T-cell (primary cell): ENCODE results near the gene DIPK1B. TPM values are rescaled to one million over a fixed set of nuclear protein-coding genes. Genes with fewer than 3 reads are reported as not detected.

Experiments
- ATAC-seq, 4 experiments: fragments of 200-7000 bp in 3 of 4; fragments of 150-1000 bp in 1 of 4; cut with Tn5 transposase; replicated peaks in 1 of 4; 1 replicate in 3 of 4; 2 replicates in 1 of 4; pipeline ENCODE4 v1.10.0; 2021; ENCODE audit warnings: moderate library complexity in 3 of 4, mild to moderate bottlenecking in 2 of 4, moderate number of reproducible peaks in 1 of 4
- CTCF ChIA-PET, 2 donors: fragments of 300-600 bp; sonication (Branson Sonifier 250); formaldehyde crosslinking; loops; one replicate each; lab custom pipeline; 2022; ENCODE audit warnings: antibody characterized with exemption in 2 of 2; lab: Charles Lee
- POLR2A ChIA-PET, 2 donors: fragments of 300-600 bp; sonication (Branson Sonifier 250); formaldehyde crosslinking; loops; one replicate each; lab custom pipeline; 2022; ENCODE audit warnings: antibody characterized with exemption in 2 of 2; lab: Charles Lee
- DNase-seq, 35 experiments: peaks; one replicate each; pipeline versions ENCODE4 v3.0.0 to v3.0.0-alpha.2; 2013 to 2023
- H3K27ac ChIP-seq: one replicate; pipeline ENCODE4 v1.5.1; 2013; ENCODE audit warnings: low read length
- H3K27me3 ChIP-seq, 2 experiments: replicated peaks in 1 of 2; 1 replicate in 1 of 2; 2 replicates in 1 of 2; pipeline versions ENCODE4 v1.6.1 to v1.7.0; 2013; ENCODE audit warnings: low read length in 1 of 2, mixed read lengths in 1 of 2; ENCODE audit not compliant: control insufficient read depth in 2 of 2, insufficient read depth in 2 of 2; ENCODE audit errors: extremely low read depth in 1 of 2
- H3K36me3 ChIP-seq, 2 donors: 1 replicate in 1 of 2; 2 replicates in 1 of 2; pipeline versions ENCODE4 v1.6.1 to v1.7.0; 2013; ENCODE audit warnings: low read length in 1 of 2; ENCODE audit not compliant: control insufficient read depth in 2 of 2, insufficient read depth in 1 of 2; ENCODE audit errors: extremely low read depth in 1 of 2
- H3K4me1 ChIP-seq, 2 experiments: 1 replicate in 1 of 2; 2 replicates in 1 of 2; pipeline versions ENCODE4 v1.6.1 to v1.7.0; 2013; ENCODE audit warnings: low read length in 2 of 2, mixed read lengths in 1 of 2; ENCODE audit not compliant: insufficient read depth in 2 of 2, control insufficient read depth in 1 of 2; ENCODE audit errors: extremely low read depth in 1 of 2
- H3K4me3 ChIP-seq, 2 donors: 1 replicate in 1 of 2; 2 replicates in 1 of 2; pipeline versions ENCODE4 v1.5.1 to v1.7.0; 2013; ENCODE audit warnings: mild to moderate bottlenecking in 2 of 2, low read length in 1 of 2, moderate library complexity in 1 of 2; ENCODE audit not compliant: control insufficient read depth in 1 of 2; ENCODE audit errors: extremely low read depth in 1 of 2
- H3K9me3 ChIP-seq: 2 replicates; pipeline ENCODE4 v1.7.0; 2013
- H3K27ac Mint-ChIP-seq, 2 donors: one replicate each; pipeline ENCODE4 v1.8.0; 2020 to 2021; ENCODE audit warnings: mild to moderate bottlenecking in 2 of 2, mixed read lengths in 2 of 2
- H3K27me3 Mint-ChIP-seq, 2 donors: one replicate each; pipeline ENCODE4 v1.8.0; 2021 to 2022; ENCODE audit warnings: mixed read lengths in 2 of 2
- H3K36me3 Mint-ChIP-seq: one replicate; pipeline ENCODE4 v1.8.0; 2021; ENCODE audit warnings: mixed read lengths
- H3K4me1 Mint-ChIP-seq, 3 donors: one replicate each; pipeline ENCODE4 v1.8.0; 2020 to 2022; ENCODE audit warnings: mixed read lengths in 3 of 3, mild to moderate bottlenecking in 1 of 3
- H3K4me3 Mint-ChIP-seq, 3 donors: one replicate each; pipeline ENCODE4 v1.8.0; 2020 to 2022; ENCODE audit warnings: mild to moderate bottlenecking in 3 of 3, mixed read lengths in 3 of 3, moderate library complexity in 3 of 3
- H3K9me3 Mint-ChIP-seq, 3 donors: one replicate each; pipeline ENCODE4 v1.8.0; 2020 to 2022; ENCODE audit warnings: mixed read lengths in 3 of 3
- WGBS: methylation state at CpG from one replicate; pipeline ENCODE4 v1.1.5; 2013; ENCODE audit warnings: missing lambda C conversion rate; ENCODE audit not compliant: insufficient coverage; 5-methylcytosine and 5-hydroxymethylcytosine counted together
- total RNA-seq, 35 experiments: library from RNA in 6 of 35; stranded (reverse) in 6 of 35; fragments of 120-200 nt in 1 of 35; gene quantifications; one replicate each; pipeline versions ENCODE4 v1.2.1 to v1.2.4 and lab custom pipeline; 2013 to 2026

Gene DIPK1B
- total RNA-seq, 5 donors from 2014 or later (not counting 1 experiment from before 2014, with no cell fraction given) = 0.25 to 2.1 (median 0.77) TPM

- CTCF ChIA-PET = interaction anchor here in 1 of 2 donors (0.8 kb wide), 1 partner anchor 13 kb away, joined by 9 read pairs; the partner anchor contains the start of gene LCN8
- H3K9me3 Mint-ChIP-seq = no peaks in the 10 kb centered on the region
- no peak overlapping the region for H3K4me3 Mint-ChIP-seq
- no peaks in the 10 kb centered on the region for H3K36me3 ChIP-seq
- H3K4me1 ChIP-seq = peaks cover 0 to 24% of the 10 kb centered on the region in 2 experiments
- POLR2A ChIA-PET = no interaction called here
- WGBS = 88% methylated on average over 16 of the region's 23 CpGs
- peaks cover 0 to 7% (median 6%) of the 10 kb centered on the region in 3 donors for H3K4me1 Mint-ChIP-seq
- peaks cover 0 to 87% of the 10 kb centered on the region in 2 experiments for H3K27me3 ChIP-seq
- H3K27ac ChIP-seq = no peak overlapping the region
- no peak overlapping the region for H3K27ac Mint-ChIP-seq
- no peaks in the 10 kb centered on the region for H3K36me3 Mint-ChIP-seq
- ATAC-seq = no peak
- DNase-seq = no peak
- H3K27me3 Mint-ChIP-seq = peaks cover 0 to 18% of the 10 kb centered on the region in 2 donors
- H3K9me3 ChIP-seq = no peaks in the 10 kb centered on the region
- H3K4me3 ChIP-seq = no peak overlapping the region
Measured at GRCh38 chr9:136745389-136746154, 33.2 kb downstream of the DIPK1B start.

- CTCF ChIA-PET = no interaction called here
Measured at GRCh38 chr9:136746155-136746490, 33.8 kb downstream of the DIPK1B start.

DNA sequence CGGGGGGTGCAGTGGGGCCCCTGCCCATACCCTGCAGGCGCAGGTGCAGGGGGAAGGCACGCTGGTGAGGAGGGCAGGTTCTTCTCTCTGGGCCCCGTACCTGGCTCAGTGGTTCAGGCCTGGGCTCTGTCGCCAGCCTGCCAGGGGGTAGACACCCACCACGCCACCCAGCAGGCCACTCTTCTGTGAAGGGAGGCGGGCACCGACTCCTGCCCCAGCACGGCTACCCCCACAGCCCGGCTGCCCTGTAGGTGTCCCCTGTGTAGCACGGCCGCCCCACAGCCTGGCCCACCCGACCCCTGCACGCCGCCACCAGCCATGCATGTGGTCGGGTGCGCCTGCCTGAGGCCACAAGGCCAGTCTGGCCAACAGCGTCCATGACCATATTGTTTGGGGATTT lies 34.2 kb downstream of the DIPK1B start:
- Mint-ChIP-seq H3K4me1 (peaks cover 0 to 3% (median 3%) of the 10 kb centered on the region in 3 donors), H3K27ac (no peak overlapping the region), H3K4me3 (no peak overlapping the region), H3K27me3 (peaks cover 0 to 17% of the 10 kb centered on the region in 2 donors), H3K36me3 (no peaks in the 10 kb centered on the region), H3K9me3 (peaks cover 2 to 3% (median 3%) of the 10 kb centered on the region in 3 donors)
- DNase-seq (no peak), ATAC-seq (no peak)
- ChIA-PET CTCF (no interaction called here), POLR2A (no interaction called here)
- Histone ChIP-seq H3K27ac (no peak overlapping the region), H3K9me3 (no peaks in the 10 kb centered on the region), H3K4me3 (no peak overlapping the region), H3K27me3 (peaks cover 0 to 80% of the 10 kb centered on the region in 2 experiments), H3K4me1 (peaks cover 0 to 14% of the 10 kb centered on the region in 2 experiments), H3K36me3 (no peaks in the 10 kb centered on the region)
- 92% methylated on average over 12 of the region's 18 CpGs for WGBS

More at GRCh38 chr9:136746155-136746490, 33.8 kb downstream of the DIPK1B start:
- Histone ChIP-seq H3K36me3 (no peaks in the 10 kb centered on the region), H3K27ac (no peak overlapping the region), H3K4me3 (no peak overlapping the region), H3K4me1 (peaks cover 0 to 19% of the 10 kb centered on the region in 2 experiments), H3K9me3 (no peaks in the 10 kb centered on the region), H3K27me3 (peaks cover 0 to 82% of the 10 kb centered on the region in 2 experiments)
- POLR2A ChIA-PET = no interaction called here
- 51% methylated on average over 7 of the region's 22 CpGs for WGBS
- Mint-ChIP-seq H3K36me3 (no peaks in the 10 kb centered on the region), H3K9me3 (no peaks in the 10 kb centered on the region), H3K4me1 (peaks cover 0 to 6% (median 6%) of the 10 kb centered on the region in 3 donors), H3K27me3 (peaks cover 0 to 18% of the 10 kb centered on the region in 2 donors), H3K4me3 (no peak overlapping the region), H3K27ac (no peak overlapping the region)
- DNase-seq = no peak
- no peak for ATAC-seq

GRCh38 chr9:136747161-136748060 lies 35.0 kb downstream of the DIPK1B start:
- ChIA-PET POLR2A (interaction anchor here in 1 of 2 donors (0.7 kb wide), 1 partner anchor 223 kb away, joined by 5 read pairs; no protein-coding TSS in a partner anchor), CTCF (interaction anchor here in 1 of 2 donors (0.7 kb wide), 1 partner anchor 68 kb away, joined by 4 read pairs; no protein-coding TSS in a partner anchor)
- H3K9me3 Mint-ChIP-seq = peaks cover 6 to 11% (median 11%) of the 10 kb centered on the region in 3 donors
- peaks cover 0 to 14% of the 10 kb centered on the region in 2 donors for H3K27me3 Mint-ChIP-seq
- peaks cover 0 to 72% of the 10 kb centered on the region in 2 experiments for H3K27me3 ChIP-seq
- no peak overlapping the region for H3K27ac ChIP-seq
- no peak overlapping the region for H3K4me3 ChIP-seq
- peaks cover 0 to 6% of the 10 kb centered on the region in 2 experiments for H3K4me1 ChIP-seq
- H3K36me3 Mint-ChIP-seq = no peaks in the 10 kb centered on the region
- WGBS = 92% methylated on average over 20 of the region's 22 CpGs
- DNase-seq (no peak), ATAC-seq (no peak)
- no peak overlapping the region for H3K4me3 Mint-ChIP-seq
- no peak overlapping the region for H3K27ac Mint-ChIP-seq
- H3K4me1 Mint-ChIP-seq = no peaks in the 10 kb centered on the region
- H3K9me3 ChIP-seq = no peaks in the 10 kb centered on the region
- H3K36me3 ChIP-seq = no peaks in the 10 kb centered on the region

DNA sequence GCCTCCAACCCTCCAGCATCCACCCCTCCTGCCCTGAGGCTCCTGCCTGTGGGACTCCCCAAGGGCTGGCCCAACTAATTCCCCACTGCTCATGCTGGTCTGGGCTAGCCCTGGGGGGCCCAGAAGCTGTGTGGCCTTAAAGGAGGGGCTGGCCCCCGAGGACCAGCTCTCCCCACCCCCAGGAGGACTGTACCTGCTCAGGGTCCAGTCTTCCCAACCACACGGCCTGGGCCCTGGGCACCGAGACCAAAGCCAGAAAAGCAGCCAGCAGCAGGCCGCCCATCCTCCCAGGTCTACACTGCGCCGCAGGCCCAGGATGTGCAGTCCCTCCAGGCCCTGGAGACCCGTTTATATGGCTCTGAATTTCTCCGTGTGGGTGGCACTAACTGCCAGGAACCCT lies 35.8 kb downstream of the DIPK1B start, which contains the start of gene LCN6:
TSS of gene LCN6 (minus strand) at position 325 of the 400 bp plus-strand sequence. CDS start at position 283, 42 bp downstream.
- ChIA-PET CTCF (no interaction called here), POLR2A (no interaction called here)
- 87% methylated on average over 6 of the region's 8 CpGs for WGBS
- no peak within 1 kb of the TSS for H3K27ac Mint-ChIP-seq
- H3K36me3 Mint-ChIP-seq = no peaks in the 10 kb centered on the region
- peaks cover 6 to 17% (median 16%) of the 10 kb centered on the region in 3 donors for H3K9me3 Mint-ChIP-seq
- no peaks in the 10 kb centered on the region for H3K4me1 Mint-ChIP-seq
- ATAC-seq (no peak), DNase-seq (no peak)
- H3K27me3 ChIP-seq = peaks cover 0 to 65% of the 10 kb centered on the region in 2 experiments
- no peak within 1 kb of the TSS for H3K4me3 Mint-ChIP-seq
- no peaks in the 10 kb centered on the region for H3K4me1 ChIP-seq
- H3K27ac ChIP-seq = no peak within 1 kb of the TSS
- no peaks in the 10 kb centered on the region for H3K36me3 ChIP-seq
- H3K9me3 ChIP-seq = no peaks in the 10 kb centered on the region
- H3K4me3 ChIP-seq = no peak within 1 kb of the TSS
- H3K27me3 Mint-ChIP-seq = peaks cover 0 to 11% of the 10 kb centered on the region in 2 donors
